Activated B cell treated with CpG ODN at 0.5 μM for 24 hours (primary cell): ENCODE results near the gene GNAL. TPM values are rescaled to one million over a fixed set of nuclear protein-coding genes. Genes with fewer than 3 reads are reported as not detected.

Experiments used
- ATAC-seq: fragments of 200-7000 bp; cut with Tn5 transposase; one replicate; pipeline ENCODE4 v1.10.0; 2021; ENCODE audit warnings: low read depth, mild to moderate bottlenecking, moderate library complexity
- CTCF ChIA-PET: fragments of 350-600 bp; sonication (Branson Sonifier 250); formaldehyde crosslinking; loops from one replicate; lab custom pipeline; 2021; ENCODE audit warnings: antibody characterized with exemption; lab: Charles Lee
- POLR2A ChIA-PET: fragments of 350-600 bp; sonication (Branson Sonifier 250); formaldehyde crosslinking; loops from one replicate; lab custom pipeline; 2021; ENCODE audit warnings: antibody characterized with exemption; lab: Charles Lee
- DNase-seq: peaks from one replicate; pipeline ENCODE4 v3.0.0; 2022
- H3K27ac Mint-ChIP-seq: one replicate; pipeline ENCODE4 v1.8.0; 2020; ENCODE audit warnings: mixed read lengths
- H3K27me3 Mint-ChIP-seq: one replicate; pipeline ENCODE4 v1.8.0; 2021; ENCODE audit warnings: mixed read lengths
- H3K36me3 Mint-ChIP-seq: one replicate; pipeline ENCODE4 v1.8.0; 2021; ENCODE audit warnings: low read depth, mixed read lengths
- H3K4me1 Mint-ChIP-seq: one replicate; pipeline ENCODE4 v1.8.0; 2021; ENCODE audit warnings: mixed read lengths
- H3K4me3 Mint-ChIP-seq: one replicate; pipeline ENCODE4 v1.8.0; 2020; ENCODE audit warnings: mild to moderate bottlenecking, mixed read lengths
- H3K9me3 Mint-ChIP-seq: one replicate; pipeline ENCODE4 v1.8.0; 2020; ENCODE audit warnings: mixed read lengths
- CTCF ChIP-seq: fragments of 200-600 bp; IDR thresholded peaks from one replicate; pipeline ENCODE4 v1.8.0; 2022; ENCODE audit warnings: antibody characterized with exemption, mild to moderate bottlenecking
- intact Hi-C: fragments of 100-400 bp; cut with micrococcal nuclease; formaldehyde crosslinking; loops from one replicate; pipeline ENCODE4 v1.15.1; 2024
- total RNA-seq: library from RNA; stranded (reverse); gene quantifications from 2 replicates; pipeline ENCODE4 v1.2.3, GENCODE V29; 2022

GNAL gene
- total RNA-seq, 1 donor from 2014 or later = not detected

GRCh38 chr18:11780042-11780441, 91.0 kb downstream of the GNAL start:
- no peak for TF ChIP-seq CTCF
- H3K9me3 Mint-ChIP-seq = no peaks in the 10 kb centered on the region
- ChIA-PET POLR2A (no interaction called here), CTCF (no interaction called here)
- no peak for ATAC-seq
- no peaks in the 10 kb centered on the region for H3K4me1 Mint-ChIP-seq
- H3K27me3 Mint-ChIP-seq = peaks cover 15% of the 10 kb centered on the region
- H3K4me3 Mint-ChIP-seq = no peak overlapping the region
- DNase-seq = no peak
- intact Hi-C loops = no loop called here
- no peak overlapping the region for H3K27ac Mint-ChIP-seq
- no peaks in the 10 kb centered on the region for H3K36me3 Mint-ChIP-seq

DNA sequence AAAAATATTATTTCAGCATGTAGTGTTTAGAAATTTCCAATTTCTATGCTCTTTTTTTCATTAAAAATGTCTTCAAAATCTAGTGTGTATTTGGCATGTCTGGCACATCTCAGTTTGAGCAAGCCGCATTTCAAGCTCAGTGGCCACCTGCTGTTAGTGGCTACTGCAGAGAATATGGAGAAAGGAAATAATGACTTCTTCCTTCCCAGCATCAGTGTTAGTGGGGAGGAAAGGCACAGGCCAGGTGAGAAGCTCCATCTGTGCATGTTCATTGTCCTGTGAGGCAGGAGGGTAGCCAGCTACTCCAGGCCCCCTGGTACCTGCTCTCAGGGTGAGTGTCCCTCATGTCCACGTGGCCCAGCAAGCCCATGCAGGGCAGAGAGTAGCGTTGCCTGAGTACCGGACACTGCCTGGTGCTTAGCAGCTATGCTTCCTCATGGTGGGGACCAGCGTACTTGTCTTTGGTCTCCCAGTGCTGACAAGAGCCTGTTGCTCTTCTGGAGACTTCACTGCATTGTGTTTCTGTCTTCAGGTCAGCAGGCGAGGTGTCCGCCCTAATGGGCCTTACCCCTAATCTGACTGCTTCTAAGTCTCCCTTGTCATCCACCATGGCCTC, 94.8 kb downstream of the GNAL start:
- H3K4me3 Mint-ChIP-seq = no peak overlapping the region
- TF ChIP-seq CTCF = no peak
- intact Hi-C loops = no loop called here
- ATAC-seq (no peak), DNase-seq (no peak)
- no peaks in the 10 kb centered on the region for H3K36me3 Mint-ChIP-seq
- POLR2A ChIA-PET = no interaction called here
- CTCF ChIA-PET = no interaction called here
- H3K9me3 Mint-ChIP-seq = no peaks in the 10 kb centered on the region
- H3K27me3 Mint-ChIP-seq = peaks cover 19% of the 10 kb centered on the region
- no peaks in the 10 kb centered on the region for H3K4me1 Mint-ChIP-seq
- H3K27ac Mint-ChIP-seq = no peak overlapping the region

DNA sequence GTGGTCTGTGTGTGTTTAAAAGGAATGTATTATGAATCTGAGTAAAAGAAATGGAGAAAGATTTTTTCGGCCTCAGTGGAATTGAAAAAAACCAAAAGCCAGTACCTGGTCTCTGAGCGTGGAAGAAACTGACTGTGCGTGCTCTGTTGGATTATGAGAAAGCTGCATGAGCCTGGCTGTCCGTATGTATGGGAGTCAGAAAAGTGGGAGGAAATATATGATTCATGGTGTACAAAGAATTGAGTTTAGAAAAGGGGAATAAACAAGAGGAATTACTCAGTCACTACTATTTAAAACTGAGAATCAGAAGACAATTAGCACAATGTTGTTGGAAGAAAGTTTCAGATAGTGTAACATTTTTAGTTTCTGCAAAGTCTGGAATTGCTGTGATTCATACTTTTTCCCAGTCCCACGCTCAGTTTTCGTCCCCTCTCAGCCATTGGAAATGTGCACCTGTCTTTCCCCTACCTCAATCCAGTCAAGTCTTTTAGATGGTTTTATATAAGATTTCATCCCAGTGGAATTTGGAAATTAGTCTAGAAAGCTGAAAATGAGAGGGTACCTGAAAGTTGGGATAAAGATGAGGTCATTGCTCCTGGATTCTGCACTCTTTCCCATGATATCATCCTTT, 95.7 kb downstream of the GNAL start:
- Mint-ChIP-seq H3K36me3 (no peaks in the 10 kb centered on the region), H3K27me3 (peaks cover 13% of the 10 kb centered on the region), H3K4me3 (no peak overlapping the region), H3K9me3 (no peaks in the 10 kb centered on the region), H3K27ac (no peak overlapping the region), H3K4me1 (peaks cover 3% of the 10 kb centered on the region)
- POLR2A ChIA-PET = no interaction called here
- intact Hi-C loops = no loop called here
- no peak for TF ChIP-seq CTCF
- ATAC-seq (no peak), DNase-seq (no peak)
- CTCF ChIA-PET = no interaction called here

GRCh38 chr18:11785444-11786055, 96.5 kb downstream of the GNAL start:
- Mint-ChIP-seq H3K36me3 (no peaks in the 10 kb centered on the region), H3K4me3 (no peak overlapping the region), H3K27me3 (peaks cover 13% of the 10 kb centered on the region), H3K4me1 (peaks cover 7% of the 10 kb centered on the region), H3K9me3 (no peaks in the 10 kb centered on the region), H3K27ac (no peak overlapping the region)
- TF ChIP-seq CTCF = no peak
- ATAC-seq = no peak
- ChIA-PET POLR2A (no interaction called here), CTCF (no interaction called here)
- intact Hi-C loops = no loop called here
- DNase-seq = no peak

GRCh38 chr18:11789716-11790510, 100.8 kb downstream of the GNAL start:
- no peak for TF ChIP-seq CTCF

More at GRCh38 chr18:11789716-11790510, 100.8 kb downstream of the GNAL start:
- H3K4me1 Mint-ChIP-seq = peaks cover 7% of the 10 kb centered on the region
- CTCF ChIA-PET = interaction anchor here (1.4 kb wide), 1 partner anchor 249 kb away, joined by 4 read pairs; no protein-coding TSS in a partner anchor
- ATAC-seq = no peak
- no peaks in the 10 kb centered on the region for H3K9me3 Mint-ChIP-seq
- intact Hi-C loops = no loop called here
- H3K4me3 Mint-ChIP-seq = no peak overlapping the region
- no peak overlapping the region for H3K27ac Mint-ChIP-seq
- no peaks in the 10 kb centered on the region for H3K36me3 Mint-ChIP-seq
- POLR2A ChIA-PET = no interaction called here
- no peak for DNase-seq
- H3K27me3 Mint-ChIP-seq = peaks cover 21% of the 10 kb centered on the region
